Tibial nerve (tissue), 4 donors: ENCODE measurements around the gene DGKI.

Source experiments
- EP300 ChIP-seq, 2 donors: sonication (generic); formaldehyde crosslinking; IDR thresholded peaks; one replicate each; pipeline ENCODE4 v1.6.1; 2017; ENCODE audit warnings: antibody characterized with exemption in 2 of 2, mild to moderate bottlenecking in 1 of 2
- POLR2A ChIP-seq, 2 donors: fragments of 450-650 bp; IDR thresholded peaks; one replicate each; pipeline ENCODE4 v1.6.1; 2017; ENCODE audit warnings: antibody characterized with exemption in 2 of 2, mild to moderate bottlenecking in 2 of 2, moderate library complexity in 2 of 2
- TF ChIP-seq, protein P1 (sequence below), 5 experiments: fragments of 200-600 bp in 3 of 5; fragments of 450-650 bp in 2 of 5; sonication (generic) in 3 of 5; IDR thresholded peaks; one replicate each; pipeline ENCODE4 v1.5.1; 2016 to 2019; ENCODE audit warnings: antibody characterized with exemption in 5 of 5, mild to moderate bottlenecking in 3 of 5, moderate library complexity in 2 of 5

DNA sequence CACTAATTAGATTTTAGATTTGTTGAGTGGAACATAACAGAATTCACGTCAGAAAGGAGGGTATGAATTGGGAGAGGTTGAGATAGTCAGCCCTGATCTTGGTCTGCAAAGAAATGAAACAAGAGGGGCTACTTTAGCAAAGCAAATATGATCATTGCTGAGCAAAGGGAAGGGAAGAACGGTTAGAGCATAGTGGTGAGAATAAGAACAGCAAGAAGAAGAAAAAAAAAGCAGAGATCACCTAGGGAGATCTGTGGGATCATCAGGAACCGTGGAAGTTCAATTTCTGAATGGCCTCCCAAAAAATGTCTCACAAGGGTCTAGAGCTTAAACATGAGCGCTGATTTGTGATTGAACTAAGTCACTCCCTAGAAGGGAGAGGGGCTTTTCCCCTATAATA is 156.1 kb downstream of the DGKI start:
- TF ChIP-seq, protein P1, sequence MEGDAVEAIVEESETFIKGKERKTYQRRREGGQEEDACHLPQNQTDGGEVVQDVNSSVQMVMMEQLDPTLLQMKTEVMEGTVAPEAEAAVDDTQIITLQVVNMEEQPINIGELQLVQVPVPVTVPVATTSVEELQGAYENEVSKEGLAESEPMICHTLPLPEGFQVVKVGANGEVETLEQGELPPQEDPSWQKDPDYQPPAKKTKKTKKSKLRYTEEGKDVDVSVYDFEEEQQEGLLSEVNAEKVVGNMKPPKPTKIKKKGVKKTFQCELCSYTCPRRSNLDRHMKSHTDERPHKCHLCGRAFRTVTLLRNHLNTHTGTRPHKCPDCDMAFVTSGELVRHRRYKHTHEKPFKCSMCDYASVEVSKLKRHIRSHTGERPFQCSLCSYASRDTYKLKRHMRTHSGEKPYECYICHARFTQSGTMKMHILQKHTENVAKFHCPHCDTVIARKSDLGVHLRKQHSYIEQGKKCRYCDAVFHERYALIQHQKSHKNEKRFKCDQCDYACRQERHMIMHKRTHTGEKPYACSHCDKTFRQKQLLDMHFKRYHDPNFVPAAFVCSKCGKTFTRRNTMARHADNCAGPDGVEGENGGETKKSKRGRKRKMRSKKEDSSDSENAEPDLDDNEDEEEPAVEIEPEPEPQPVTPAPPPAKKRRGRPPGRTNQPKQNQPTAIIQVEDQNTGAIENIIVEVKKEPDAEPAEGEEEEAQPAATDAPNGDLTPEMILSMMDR (IDR thresholded peaks at IDR 0.05): no peak
- TF ChIP-seq POLR2A (IDR thresholded peaks at IDR 0.05) (no peak), EP300 (IDR thresholded peaks at IDR 0.05) (no peak)
